ENCODE measurements around the gene KCNT2. TPM values are rescaled to one million over a fixed set of nuclear protein-coding genes. Genes with fewer than 3 reads are reported as not detected.

The KCNT2 gene
- polyA plus RNA-seq, 3 donors: 0.12 to 1.3 (median 0.33) TPM

DNA sequence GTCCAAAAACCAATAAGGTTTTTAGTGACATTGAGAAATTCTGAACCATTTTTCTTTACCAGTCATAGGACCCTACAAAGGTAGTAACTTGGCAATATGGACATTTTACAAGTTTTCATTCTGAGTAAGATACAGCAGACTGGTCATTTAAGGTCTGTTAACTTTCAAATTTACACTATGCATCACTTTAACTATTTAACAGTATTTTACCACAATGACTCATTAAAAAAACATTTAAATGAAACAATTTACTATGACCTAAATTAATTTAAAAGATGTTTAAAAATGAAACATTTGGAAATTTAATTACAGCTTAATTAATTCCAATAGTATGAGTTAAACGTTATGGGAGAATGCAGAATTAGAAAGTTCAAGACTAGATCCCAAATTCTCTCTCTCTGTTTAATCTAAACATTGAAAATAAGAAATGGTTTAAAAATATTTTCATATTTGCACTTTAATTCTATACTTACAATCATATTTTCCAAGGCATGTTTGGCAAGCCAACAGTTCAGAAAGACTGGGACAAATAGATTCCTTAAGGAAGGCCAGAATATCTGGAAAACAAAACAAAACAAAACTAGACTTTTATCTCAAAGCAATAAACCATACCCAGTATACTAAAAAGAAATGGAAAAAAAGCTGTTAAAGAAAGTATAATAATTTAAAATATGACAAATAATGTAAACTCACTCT, 140.9 kb downstream of the KCNT2 start:
- WGBS, 3 donors: 62 to 86% (median 70%) methylated on average over 1 of the region's 1 CpG
- no peak overlapping the region for H3K27ac ChIP-seq (ENCODE audit: low read depth, low read length)

DNA sequence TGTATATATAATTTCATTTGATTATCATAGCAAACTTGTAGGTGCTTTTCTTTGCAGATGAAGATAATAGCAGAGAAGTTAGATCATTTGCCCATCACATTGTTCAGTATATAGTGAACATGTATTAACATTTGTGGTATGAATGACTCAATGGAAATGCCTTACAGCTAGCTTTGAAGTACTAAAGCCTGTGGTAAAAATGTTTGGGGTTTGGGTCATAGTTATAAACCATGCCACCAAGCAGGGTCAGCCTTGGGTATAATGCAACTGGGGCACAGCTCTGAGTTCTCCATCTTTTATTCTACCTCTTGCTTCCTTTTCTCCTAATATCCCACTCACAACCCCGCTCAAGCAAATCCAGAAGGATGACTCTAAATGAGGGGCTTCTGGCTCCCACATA, 141.6 kb downstream of the KCNT2 start:
- 86 to 94% (median 93%) methylated on average over 1 of the region's 1 CpG for WGBS, 3 donors
- no peak overlapping the region for H3K27ac ChIP-seq (ENCODE audit: low read depth, low read length)

DNA sequence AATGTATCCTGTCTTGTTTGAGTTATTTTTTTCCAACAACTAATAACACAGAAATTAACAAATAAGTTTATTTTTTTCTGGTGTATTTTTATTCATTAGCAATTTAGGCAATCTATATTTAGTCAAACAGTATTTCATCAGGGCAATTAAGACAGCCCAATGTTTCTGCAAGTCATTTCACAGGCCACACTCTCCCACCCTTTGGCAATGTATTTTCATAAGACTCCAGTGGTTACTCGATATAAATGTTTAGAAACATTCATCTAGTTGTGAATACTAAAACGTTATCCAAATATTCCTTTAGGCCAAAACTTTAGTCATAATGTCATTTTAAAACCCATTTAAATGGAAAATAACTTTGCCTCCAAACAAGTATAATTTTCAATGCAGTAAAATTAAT, 142.1 kb downstream of the KCNT2 start:
- H3K27ac ChIP-seq (ENCODE audit: low read depth, low read length): no peak overlapping the region
- 49 to 60% (median 60%) methylated on average over 2 of the region's 2 CpGs for WGBS, 3 donors

DNA sequence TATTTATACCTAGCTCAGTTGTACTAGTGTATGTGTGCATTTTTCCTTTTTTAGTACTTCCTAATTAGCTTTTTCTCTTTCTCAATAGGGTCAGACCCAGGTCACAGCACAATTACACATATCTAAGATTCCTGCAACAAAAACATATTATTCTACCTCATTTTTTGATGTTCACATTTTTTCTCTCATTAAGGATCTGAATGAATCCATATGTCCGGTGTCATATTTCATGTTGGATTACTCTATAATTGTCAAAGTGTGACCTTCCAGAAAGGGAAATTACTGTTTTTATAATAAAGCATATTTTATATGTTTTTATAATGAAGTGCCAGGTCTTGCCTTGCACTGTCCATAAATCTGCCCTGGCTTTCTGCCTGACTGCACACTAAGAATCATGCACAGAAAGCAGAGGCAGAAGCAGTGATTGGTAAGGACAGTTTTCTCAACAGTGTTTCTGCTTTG, 143.7 kb downstream of the KCNT2 start:
- no peak overlapping the region for H3K27ac ChIP-seq (ENCODE audit: low read depth, low read length)
- 85 to 96% (median 86%) methylated on average over 1 of the region's 1 CpG for WGBS, 3 donors

DNA sequence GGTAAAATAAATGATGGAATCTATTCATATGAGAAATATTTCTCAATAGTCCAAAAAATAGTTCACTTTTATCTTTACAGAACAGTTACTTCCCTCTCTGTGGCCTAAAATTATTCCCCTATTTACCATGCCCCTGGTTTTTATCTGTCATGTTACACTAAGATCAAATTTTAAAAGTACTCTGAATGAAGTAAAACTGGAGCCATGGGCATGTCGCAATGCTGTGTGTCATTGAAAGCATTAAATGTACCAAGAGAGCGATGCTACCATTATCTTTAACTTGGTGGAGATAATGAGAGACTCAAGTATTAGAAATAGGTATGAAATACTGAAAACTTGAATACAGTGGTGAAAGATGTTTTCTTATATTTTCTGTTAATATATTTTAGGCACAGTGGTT, 146.2 kb downstream of the KCNT2 start:
- 89 to 92% (median 91%) methylated on average over 2 of the region's 2 CpGs for WGBS, 3 donors
- no peak overlapping the region for H3K27ac ChIP-seq (ENCODE audit: low read depth, low read length)

DNA sequence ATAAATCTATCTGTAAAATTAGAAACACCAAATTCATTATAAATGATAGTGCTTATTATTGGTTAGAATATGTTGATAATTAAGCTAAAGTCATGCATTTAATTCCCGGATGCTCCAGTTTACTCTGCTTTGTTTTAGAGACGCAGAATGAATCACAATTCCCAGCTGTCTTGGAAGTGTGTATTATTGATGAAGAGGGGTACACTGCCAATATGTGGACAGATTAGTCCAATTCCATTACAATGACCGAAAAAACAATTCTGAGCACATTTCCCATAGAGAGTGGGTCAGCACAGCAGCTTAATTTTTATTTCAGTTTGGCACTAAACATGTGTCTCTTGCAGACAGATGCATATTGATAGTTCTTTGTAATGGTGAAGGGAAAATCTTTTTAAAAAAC, 146.7 kb downstream of the KCNT2 start:
- no peak overlapping the region for H3K27ac ChIP-seq (ENCODE audit: low read depth, low read length)
- WGBS, 3 donors: 61 to 71% (median 63%) methylated on average over 3 of the region's 3 CpGs

DNA sequence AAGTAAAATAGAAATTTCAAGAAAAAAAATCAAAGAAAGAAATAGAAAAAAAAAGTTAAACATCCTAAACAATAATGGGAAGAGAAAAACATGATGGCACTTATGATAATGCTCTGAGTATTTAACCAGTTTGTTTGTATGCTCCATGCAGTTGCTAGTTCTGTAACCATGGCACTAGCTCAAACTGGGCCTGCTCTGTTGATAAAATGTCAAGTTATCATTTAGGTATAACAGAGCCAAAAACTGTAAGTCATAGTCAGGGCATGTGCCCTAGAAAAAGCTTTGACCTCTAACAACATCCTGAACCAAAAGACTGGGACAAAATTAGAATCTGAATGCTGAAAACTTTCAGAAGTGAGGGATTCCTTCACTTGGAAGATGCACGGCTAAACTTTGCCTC, 148.9 kb downstream of the KCNT2 start:
- H3K27ac ChIP-seq (ENCODE audit: low read depth, low read length): no peak overlapping the region
- 76 to 97% (median 89%) methylated on average over 1 of the region's 1 CpG for WGBS, 3 donors

DNA sequence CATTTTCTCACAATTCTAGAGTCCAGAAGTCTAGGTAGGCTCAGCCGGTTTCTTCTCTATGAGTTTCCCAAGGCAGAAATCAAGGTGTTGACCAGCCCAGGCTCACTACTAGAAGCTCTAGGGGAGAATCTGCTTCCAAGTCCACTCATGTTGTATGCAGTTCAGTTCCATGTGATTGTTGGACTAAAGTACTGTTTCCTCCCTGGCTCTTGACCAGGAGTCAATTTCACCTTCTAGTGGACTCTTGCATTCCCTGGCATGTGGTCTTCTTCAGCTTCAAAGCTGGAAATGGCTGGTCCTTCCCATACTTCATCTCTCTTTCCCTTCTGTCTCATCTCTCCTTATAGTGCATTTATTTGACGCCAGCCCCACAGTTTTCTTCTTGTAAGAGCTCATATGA, 153.4 kb downstream of the KCNT2 start:
- WGBS, 3 donors: 95 to 98% (median 97%) methylated on average over 2 of the region's 2 CpGs
- H3K27ac ChIP-seq (ENCODE audit: low read depth, low read length): no peak overlapping the region

DNA sequence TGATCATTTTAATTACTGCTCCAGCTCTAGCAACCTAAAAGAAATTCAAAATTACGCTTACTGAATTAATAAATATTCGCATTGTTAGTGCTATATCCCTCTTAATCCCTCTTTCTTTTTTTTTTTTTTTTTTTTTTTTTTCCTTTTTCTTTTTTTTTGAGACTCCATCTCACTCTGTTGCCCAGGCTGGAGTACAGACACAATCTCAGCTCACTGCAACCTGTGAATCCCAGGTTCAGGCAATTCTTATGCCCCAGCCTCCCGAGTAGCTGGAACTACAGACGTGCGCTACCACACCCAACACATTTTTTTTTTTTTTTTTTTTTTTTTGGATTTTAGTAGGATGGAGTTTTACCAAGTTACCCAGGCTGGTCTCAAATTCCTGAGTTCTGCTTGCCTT, 157.1 kb downstream of the KCNT2 start:
- WGBS, 3 donors: 69 to 98% (median 91%) methylated on average over 5 of the region's 5 CpGs
- H3K27ac ChIP-seq (ENCODE audit: low read depth, low read length): no peak overlapping the region

DNA sequence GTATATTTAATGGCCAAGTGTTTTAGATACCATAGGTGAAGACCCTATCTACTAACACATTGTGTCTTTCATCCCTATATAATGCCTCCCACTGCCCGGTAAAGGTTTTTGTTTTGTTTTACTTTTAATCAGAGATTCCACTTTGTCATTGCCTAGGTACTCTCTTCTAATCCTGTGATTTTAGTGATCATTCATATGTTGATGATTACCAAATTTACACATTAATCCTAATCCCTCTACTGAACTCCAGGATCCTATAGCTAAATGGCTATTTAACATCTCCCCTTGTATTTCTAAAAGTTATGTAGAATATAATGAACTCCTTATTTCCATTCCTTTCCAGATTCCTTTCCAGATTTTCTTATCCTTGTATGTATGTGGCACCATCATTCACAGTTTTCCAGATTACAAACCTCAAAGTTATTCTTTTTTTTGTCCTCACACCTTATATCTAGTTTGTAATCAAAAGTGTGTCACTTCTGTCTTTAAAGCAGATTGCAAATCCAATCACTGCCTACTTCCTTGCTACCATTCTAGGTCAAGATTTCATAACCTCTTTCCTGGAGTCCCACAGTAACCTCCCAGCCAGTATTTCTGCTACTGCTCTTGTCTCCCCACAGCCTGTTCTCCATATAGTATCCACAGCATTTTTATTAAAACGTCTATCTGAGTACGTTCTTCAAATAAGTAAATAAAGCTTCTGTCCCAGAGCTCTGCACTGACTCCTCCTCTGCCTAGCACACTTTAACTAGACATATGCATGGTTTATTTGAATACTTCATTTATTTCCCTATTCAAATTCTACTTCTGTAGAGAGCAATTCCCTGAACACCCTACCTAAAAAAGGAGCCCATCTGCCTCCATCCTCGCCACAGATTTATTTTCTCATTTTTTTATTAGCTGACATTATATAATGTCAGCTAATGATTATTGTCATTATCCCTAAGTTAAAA, 157.8 kb downstream of the KCNT2 start:
- 45 to 70% (median 65%) methylated on average over 4 of the region's 4 CpGs for WGBS, 3 donors
- H3K27ac ChIP-seq (ENCODE audit: low read depth, low read length): no peak overlapping the region

DNA sequence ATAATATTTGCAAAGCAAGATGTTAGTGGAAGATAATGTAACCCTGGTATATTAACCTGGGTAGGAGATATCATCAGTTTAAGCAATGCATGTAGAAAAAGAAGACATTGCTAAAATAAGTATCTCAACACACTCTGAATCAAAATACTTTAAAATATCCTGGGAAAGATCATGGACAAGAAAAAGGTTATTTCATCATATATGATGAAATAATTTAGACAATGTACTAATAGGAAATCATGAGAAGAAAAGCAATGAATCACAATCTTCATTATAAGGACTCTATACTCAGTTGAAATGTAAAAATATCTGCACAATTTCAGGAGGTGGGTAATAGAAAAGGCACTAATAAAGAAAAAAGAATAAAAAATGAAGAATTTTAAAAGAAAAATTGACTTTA, 158.8 kb downstream of the KCNT2 start:
- no peak overlapping the region for H3K27ac ChIP-seq (ENCODE audit: low read depth, low read length)

DNA sequence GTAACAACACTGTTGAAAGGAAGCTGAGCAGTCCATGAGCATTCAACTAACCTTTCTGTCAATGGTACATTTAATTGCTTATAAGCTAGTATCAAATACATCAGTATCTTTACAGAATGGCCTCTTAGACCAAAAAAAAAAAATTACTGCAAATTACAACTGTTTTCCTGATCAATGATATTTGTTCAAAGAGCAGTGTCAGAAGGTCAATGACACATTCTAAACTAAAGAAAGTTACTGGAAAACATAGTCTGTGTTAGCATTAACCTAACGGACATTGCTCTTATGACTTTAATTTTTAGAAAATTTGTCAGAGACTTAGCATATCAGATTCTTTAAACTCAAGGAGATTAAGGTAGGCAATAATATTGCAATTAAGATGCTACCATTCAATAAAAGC, 162.5 kb downstream of the KCNT2 start:
- no peak overlapping the region for H3K27ac ChIP-seq (ENCODE audit: low read depth, low read length)
- 72 to 97% (median 97%) methylated on average over 1 of the region's 1 CpG for WGBS, 3 donors

DNA sequence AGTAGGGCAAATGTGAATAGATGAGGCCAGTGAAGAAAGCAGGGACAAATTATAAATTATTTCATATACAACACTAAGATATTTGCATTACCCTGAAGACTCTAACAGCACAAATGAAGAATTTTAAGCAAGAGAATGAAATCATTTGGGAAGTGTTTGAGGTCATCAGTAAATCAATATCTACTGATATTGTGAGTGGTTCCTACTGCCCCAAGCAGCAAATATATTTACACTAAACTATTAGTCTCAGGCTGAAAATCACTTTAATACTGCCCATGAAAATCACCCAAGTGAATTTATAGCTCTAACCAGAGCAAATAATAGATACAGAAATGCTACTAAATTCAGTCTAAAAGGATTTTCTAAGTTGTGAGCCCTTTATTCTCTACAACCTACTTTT, 163.6 kb downstream of the KCNT2 start:
- H3K27ac ChIP-seq (ENCODE audit: low read depth, low read length): no peak overlapping the region

DNA sequence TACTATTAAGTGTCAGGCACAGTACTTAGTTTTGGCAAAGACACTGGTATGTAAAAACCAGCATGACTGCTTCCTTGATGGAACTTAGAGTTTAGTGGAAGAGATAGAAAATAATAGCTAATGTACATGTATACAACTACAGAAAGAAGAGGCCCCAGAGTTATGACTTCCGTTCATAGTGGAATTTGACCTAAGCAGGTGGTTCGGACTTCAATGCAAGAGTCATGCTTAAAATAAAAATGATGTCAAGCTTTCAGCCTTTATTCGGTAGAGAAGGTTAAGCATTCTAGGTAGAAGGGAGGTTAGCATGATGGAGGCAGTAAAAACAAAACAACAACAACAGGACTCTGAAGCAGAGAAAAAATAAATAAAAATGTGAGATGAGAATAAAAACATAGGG, 165.9 kb downstream of the KCNT2 start:
- 89 to 90% (median 89%) methylated on average over 3 of the region's 3 CpGs for WGBS, 3 donors
- no peak overlapping the region for H3K27ac ChIP-seq (ENCODE audit: low read depth, low read length)

DNA sequence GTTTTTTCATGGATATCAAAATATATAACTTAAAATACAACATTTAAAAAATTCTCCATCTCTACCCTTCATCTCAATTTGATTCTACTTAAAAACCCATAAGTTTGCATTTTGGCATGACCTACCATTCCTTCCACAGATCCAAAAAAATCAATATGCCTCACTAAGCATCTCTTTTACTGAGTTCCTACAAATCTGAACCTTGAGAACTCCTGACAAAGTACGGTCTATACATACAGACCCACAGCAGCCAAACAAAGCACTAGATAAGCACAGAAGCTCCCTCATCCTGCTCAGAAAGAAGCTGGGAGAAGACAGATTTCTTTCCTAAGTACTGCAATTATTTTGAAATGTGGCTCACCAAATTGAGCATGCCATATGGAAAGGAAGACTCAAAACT, 167.5 kb downstream of the KCNT2 start:
- H3K27ac ChIP-seq (ENCODE audit: low read depth, low read length): no peak overlapping the region
- WGBS, 3 donors: 71 to 88% (median 78%) methylated on average over 1 of the region's 1 CpG

DNA sequence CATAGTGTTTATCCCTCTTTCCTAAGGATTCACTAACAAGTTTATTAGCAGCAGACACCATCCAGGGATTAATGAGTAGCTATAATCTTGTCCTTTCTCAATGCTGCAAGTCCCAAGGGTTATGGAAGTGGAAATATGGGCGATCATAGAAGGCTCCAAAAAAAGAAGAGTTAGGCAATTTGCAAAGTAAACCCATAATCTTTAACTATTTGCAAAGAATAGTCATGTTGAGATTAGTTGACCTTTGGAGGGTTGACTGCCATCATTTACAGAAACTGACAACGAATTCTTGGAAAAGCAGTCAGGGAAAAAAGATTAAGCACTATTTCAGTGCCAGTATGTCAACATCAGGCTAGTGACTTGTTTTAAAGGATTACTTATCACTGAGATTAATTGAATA, 169.9 kb downstream of the KCNT2 start:
- H3K27ac ChIP-seq (ENCODE audit: low read depth, low read length): no peak overlapping the region
- WGBS, 3 donors: 13 to 48% (median 43%) methylated on average over 2 of the region's 2 CpGs

DNA sequence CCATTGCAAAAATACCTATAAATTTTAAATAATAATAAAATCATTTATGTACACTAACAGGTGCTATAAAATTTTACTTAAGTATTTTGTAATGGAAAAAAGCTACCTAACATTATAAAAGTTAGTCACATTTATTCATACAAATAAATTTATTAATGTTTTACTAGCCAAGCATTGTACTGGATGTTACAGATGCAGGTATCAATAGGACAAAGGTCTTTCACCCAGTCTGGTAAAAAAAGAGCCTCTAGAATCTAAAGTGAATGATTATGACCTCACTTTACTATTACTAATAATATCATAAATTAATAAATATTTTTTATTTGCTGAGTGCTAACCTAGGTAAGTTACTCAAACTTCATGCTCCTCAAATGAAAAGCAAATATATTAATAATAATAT, 170.6 kb downstream of the KCNT2 start:
- H3K27ac ChIP-seq (ENCODE audit: low read depth, low read length): no peak overlapping the region

DNA sequence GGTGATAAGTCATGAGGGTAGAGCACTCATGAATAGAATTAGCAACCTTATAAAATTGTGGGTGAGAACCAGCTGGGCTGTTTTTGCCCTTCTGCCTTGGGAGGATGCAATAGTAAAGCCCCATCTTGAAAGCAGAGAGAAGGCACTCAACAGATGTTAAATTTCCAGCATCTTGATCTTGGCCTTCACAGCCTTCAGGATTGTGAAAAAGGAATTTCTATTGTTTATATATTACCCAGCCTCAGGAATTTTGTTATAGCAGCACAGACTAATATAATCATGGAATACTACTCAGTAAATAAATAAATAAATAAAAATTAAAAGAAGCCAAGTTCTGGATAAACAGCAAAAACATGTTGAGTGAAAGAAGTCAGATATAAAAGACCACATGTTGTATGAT, 175.2 kb downstream of the KCNT2 start:
- no peak overlapping the region for H3K27ac ChIP-seq (ENCODE audit: low read depth, low read length)

DNA sequence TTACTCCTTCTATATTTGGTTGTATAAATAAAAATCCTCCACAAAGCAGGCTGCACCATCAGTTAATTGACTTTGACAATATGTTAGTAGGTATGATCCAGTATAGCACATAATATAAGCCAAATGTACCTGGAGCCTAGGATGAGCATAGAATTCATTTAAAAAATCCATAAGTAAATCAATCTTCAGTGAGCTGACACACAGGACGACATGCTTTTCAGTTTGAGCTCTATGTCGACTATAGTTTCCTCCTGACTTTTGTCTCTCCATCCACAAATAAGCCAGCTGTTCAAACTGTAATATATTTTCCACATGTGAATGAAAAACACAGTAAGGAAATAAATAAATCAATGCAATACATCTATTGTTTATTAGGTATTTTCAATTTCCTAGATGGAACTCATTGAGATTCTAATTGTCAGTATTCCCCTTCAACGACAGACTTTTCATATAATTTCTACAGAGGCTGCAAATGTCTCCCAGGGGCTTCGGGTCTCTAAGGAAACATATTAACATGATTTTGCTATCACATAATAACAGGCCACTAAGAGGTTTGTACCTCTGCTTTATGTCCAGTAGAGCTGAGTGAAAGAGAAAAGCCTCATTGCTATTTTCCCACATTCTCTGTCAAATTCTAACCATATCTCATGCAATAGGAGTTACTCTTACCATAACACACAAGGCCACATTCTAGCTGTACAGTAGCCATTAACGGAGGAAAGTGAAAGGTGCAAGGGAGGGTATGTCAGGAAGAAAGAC, 180.1 kb downstream of the KCNT2 start:
- H3K27ac ChIP-seq (ENCODE audit: low read depth, low read length): no peak overlapping the region
- 72 to 75% (median 74%) methylated on average over 5 of the region's 5 CpGs for WGBS, 3 donors
